Peyer's patch (tissue), 4 donors: ENCODE results near the gene STUM. TPM values are rescaled to one million over a fixed set of nuclear protein-coding genes. Genes with fewer than 3 reads are reported as not detected.

Experiments
- DNase-seq, 3 donors: peaks; one replicate each; pipeline ENCODE4 v3.0.0-alpha.2; 2017 to 2019
- H3K27ac ChIP-seq, 4 donors: fragments of 200-600 bp; sonication (generic); one replicate each; pipeline ENCODE4 v1.5.1; 2016 to 2019
- H3K27me3 ChIP-seq, 2 donors: fragments of 200-600 bp; sonication (generic); one replicate each; pipeline ENCODE4 v1.5.1; 2019
- H3K36me3 ChIP-seq, 3 donors: fragments of 200-600 bp; sonication (generic); one replicate each; pipeline ENCODE4 v1.5.1; 2016 to 2019
- H3K4me1 ChIP-seq, 4 donors: fragments of 200-600 bp; sonication (generic); one replicate each; pipeline ENCODE4 v1.5.1; 2016 to 2019
- H3K4me3 ChIP-seq, 4 donors: fragments of 200-600 bp; sonication (generic); 1 replicate in 3 of 4; 2 replicates in 1 of 4; pipeline ENCODE4 v1.5.1; 2016 to 2019; ENCODE audit warnings: mild to moderate bottlenecking in 1 of 4
- H3K9me3 ChIP-seq, 4 donors: fragments of 200-600 bp; sonication (generic); one replicate each; pipeline ENCODE4 v1.5.1; 2016 to 2019; ENCODE audit warnings: mild to moderate bottlenecking in 1 of 4
- POLR2A ChIP-seq, 2 donors: fragments of 450-650 bp; IDR thresholded peaks; one replicate each; pipeline ENCODE4 v1.5.1; 2017; ENCODE audit warnings: antibody characterized with exemption in 2 of 2, mild to moderate bottlenecking in 2 of 2, moderate library complexity in 2 of 2
- total RNA-seq, 4 donors: library from RNA; depleted of rRNA; stranded (reverse); fragments of >200 nt; gene quantifications; one replicate each; pipeline ENCODE4 v1.1.0, GENCODE V29; 2016
- TF ChIP-seq, protein P1 (sequence below), 6 experiments: fragments of 450-650 bp in 4 of 6; fragments of 200-600 bp in 2 of 6; sonication (generic) in 1 of 6; IDR thresholded peaks; one replicate each; pipeline ENCODE4 v1.5.1; 2017 to 2019; ENCODE audit warnings: antibody characterized with exemption in 6 of 6, mild to moderate bottlenecking in 3 of 6, moderate library complexity in 1 of 6

STUM gene
- total RNA-seq, 4 donors from 2014 or later = 1.4 to 4.6 (median 2.9) TPM

DNA sequence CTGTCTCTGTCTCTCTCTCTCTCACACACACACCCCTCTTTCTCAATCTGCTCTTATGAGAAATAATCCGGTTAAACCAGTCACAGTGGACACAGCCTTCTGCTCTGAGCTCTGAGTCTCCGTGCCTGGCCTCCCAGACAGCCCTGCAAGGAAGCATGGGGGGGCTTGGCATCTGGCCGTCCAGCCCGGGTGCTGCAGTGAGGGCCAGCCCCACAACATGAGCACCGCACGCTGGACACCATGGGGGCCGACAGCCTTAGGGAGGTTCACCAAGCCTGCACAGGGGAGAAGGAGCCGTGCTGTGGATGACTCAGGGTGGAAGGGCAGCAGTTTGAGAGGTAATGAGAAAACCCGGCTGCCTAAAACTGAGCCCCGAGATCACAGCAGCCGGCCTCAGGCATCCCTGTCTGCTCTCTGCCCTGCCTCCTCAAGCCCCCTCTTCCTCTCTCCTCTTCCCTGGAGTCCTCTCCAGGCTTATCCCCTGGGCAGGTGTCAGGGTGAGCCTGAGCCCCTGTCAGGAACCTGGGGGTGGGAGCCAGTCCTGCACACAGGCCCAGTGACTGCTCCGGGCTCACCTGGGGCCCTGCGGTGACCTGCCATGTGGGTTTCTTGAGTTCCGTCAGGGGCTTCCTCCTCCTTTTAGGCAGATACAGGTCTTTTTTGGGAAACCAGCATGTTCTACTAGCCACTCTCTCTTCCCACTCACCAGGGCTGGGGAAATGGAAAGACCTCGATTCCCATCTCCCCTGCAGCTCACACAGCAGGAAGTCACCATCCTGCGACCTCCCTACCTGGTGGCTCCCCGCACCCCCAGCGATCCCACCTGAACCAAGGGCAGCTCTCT, 97.7 kb downstream of the STUM start:
- Histone ChIP-seq H3K36me3 (peaks cover 0 to 38% (median 0%) of the 10 kb centered on the region in 3 donors), H3K9me3 (no peaks in the 10 kb centered on the region), H3K27me3 (no peaks in the 10 kb centered on the region), H3K4me3 (no peak overlapping the region), H3K4me1 (peaks cover 0 to 26% (median 24%) of the 10 kb centered on the region in 4 donors), H3K27ac (peak overlapping the region in 2 of 4 donors; percentile 19 to 51)
- peak in 1 of 3 donors; percentile 31 for DNase-seq
- TF ChIP-seq POLR2A (IDR thresholded peaks at IDR 0.05) = no peak
- TF ChIP-seq, protein P1, sequence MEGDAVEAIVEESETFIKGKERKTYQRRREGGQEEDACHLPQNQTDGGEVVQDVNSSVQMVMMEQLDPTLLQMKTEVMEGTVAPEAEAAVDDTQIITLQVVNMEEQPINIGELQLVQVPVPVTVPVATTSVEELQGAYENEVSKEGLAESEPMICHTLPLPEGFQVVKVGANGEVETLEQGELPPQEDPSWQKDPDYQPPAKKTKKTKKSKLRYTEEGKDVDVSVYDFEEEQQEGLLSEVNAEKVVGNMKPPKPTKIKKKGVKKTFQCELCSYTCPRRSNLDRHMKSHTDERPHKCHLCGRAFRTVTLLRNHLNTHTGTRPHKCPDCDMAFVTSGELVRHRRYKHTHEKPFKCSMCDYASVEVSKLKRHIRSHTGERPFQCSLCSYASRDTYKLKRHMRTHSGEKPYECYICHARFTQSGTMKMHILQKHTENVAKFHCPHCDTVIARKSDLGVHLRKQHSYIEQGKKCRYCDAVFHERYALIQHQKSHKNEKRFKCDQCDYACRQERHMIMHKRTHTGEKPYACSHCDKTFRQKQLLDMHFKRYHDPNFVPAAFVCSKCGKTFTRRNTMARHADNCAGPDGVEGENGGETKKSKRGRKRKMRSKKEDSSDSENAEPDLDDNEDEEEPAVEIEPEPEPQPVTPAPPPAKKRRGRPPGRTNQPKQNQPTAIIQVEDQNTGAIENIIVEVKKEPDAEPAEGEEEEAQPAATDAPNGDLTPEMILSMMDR (IDR thresholded peaks at IDR 0.05) = no peak

DNA sequence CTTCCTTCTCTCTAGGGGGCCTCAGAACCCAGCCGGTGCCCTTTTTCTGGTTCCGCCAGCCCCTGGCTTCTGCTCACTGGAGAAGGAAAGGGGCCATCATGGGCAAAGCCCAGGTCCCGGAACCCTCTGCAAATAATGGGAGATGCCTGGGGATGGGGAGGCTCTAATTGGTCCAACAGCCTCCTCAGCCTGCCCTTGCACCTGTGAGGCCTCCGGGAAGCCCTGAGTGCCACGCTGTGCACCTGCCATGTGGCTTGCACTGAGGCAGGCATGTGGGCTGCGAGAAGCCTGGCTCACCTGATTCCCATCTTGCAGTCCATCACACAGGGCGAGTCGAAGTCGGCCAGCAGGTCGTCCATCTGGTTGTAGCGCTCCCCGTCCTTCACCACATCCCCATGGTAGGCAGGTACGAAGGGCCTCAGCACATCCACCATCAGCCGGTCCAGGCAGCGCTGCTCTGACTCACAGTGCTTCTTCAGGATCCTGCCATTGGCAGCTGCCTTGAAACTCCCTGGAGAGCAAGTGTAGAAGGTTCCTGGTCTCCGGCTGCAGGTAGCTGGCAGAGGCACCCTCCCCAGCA, 98.4 kb downstream of the STUM start:
- H3K36me3 ChIP-seq = peaks cover 0 to 32% (median 0%) of the 10 kb centered on the region in 3 donors
- H3K9me3 ChIP-seq = no peaks in the 10 kb centered on the region
- H3K4me1 ChIP-seq = peaks cover 0 to 26% (median 24%) of the 10 kb centered on the region in 4 donors
- no peak overlapping the region for H3K4me3 ChIP-seq
- DNase-seq = no peak
- no peaks in the 10 kb centered on the region for H3K27me3 ChIP-seq
- TF ChIP-seq, protein P1 (IDR thresholded peaks at IDR 0.05) = no peak
- no peak for TF ChIP-seq POLR2A (IDR thresholded peaks at IDR 0.05)
- H3K27ac ChIP-seq = peak overlapping the region in 2 of 4 donors; percentile 19 to 51

DNA sequence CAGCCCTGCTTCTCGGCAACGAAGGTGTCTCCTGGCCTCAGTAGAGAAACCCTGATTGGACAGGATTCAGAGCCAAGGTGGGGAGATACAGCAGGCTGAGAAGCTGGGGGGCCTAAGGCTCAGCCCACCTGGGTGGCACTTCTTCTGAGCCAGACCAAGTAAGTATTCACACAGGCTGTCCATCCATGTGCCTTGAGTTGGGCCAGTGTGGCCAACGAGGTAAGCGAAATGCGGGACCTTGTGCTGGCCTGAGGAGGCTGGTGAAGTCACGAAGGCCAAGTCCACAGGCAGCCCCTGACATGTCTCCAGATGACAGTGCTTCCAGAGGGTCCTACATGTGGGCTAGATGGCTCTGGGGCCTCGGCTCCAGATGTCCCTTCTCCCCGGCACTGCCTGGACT, 99.2 kb downstream of the STUM start:
- no peak for DNase-seq
- peak overlapping the region in 1 of 4 donors; percentile 51 for H3K27ac ChIP-seq
- no peaks in the 10 kb centered on the region for H3K9me3 ChIP-seq

DNA sequence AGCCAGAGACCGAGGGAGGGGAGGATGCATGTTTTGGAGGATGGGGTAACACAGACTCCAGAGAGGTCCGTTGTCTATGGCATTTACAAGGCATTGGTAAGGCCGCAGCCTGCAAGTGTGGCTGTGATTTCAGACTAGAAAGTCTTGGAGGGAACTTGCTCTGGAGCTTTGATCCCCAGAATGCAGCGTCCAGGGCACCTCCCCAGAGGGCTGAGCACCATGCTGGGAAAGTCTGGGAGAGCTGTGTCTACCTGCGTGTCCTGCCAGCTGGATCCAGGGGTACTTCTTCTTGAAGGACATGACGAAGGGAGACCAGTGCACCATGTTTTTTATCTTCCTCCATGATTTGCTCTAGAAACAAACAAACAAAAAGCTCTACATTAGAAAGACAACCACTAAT, 99.9 kb downstream of the STUM start:
- DNase-seq = no peak
- H3K4me1 ChIP-seq = peaks cover 0 to 29% (median 23%) of the 10 kb centered on the region in 4 donors
- no peaks in the 10 kb centered on the region for H3K9me3 ChIP-seq
- peaks cover 0 to 31% (median 0%) of the 10 kb centered on the region in 3 donors for H3K36me3 ChIP-seq
- H3K4me3 ChIP-seq = no peak overlapping the region
- H3K27ac ChIP-seq = no peak overlapping the region
- no peak for TF ChIP-seq POLR2A (IDR thresholded peaks at IDR 0.05)
- TF ChIP-seq, protein P1 (IDR thresholded peaks at IDR 0.05) = no peak
- H3K27me3 ChIP-seq = no peaks in the 10 kb centered on the region

More for the DNA sequence above, 99.2 kb downstream of the STUM start:
- peaks cover 0 to 28% (median 24%) of the 10 kb centered on the region in 4 donors for H3K4me1 ChIP-seq
- peaks cover 0 to 31% (median 0%) of the 10 kb centered on the region in 3 donors for H3K36me3 ChIP-seq
- TF ChIP-seq, protein P1 (IDR thresholded peaks at IDR 0.05) = no peak
- no peak for TF ChIP-seq POLR2A (IDR thresholded peaks at IDR 0.05)
- H3K27me3 ChIP-seq = no peaks in the 10 kb centered on the region
- H3K4me3 ChIP-seq = no peak overlapping the region

DNA sequence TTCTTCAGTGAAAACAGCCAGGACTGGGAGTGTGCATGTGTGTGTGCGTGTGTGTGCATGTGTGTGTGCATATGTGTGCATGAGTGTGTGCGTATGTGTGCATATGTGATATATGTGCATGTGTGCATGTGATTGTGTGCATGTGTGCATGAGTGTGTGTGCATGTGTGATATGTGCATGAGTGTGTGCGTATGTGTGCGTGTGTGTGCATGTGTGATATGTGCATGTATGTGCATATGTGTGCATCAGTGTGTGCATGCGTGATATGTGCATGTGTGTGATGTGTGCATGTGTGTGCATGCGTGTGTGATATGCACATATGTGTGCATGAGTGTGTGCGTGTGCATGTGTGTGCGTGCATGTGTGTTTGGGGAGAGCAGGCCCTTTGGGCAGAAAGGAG, 100.7 kb downstream of the STUM start:
- no peak for DNase-seq
- Histone ChIP-seq H3K27ac (no peak overlapping the region), H3K36me3 (peaks cover 0 to 31% (median 0%) of the 10 kb centered on the region in 3 donors), H3K27me3 (no peaks in the 10 kb centered on the region), H3K4me3 (no peak overlapping the region), H3K9me3 (no peaks in the 10 kb centered on the region), H3K4me1 (peaks cover 0 to 29% (median 23%) of the 10 kb centered on the region in 4 donors)
- no peak for TF ChIP-seq POLR2A (IDR thresholded peaks at IDR 0.05)
- TF ChIP-seq, protein P1 (IDR thresholded peaks at IDR 0.05) = no peak
